ENCODE data around the gene UBTD1. TPM values are rescaled to one million over a fixed set of nuclear protein-coding genes. Genes with fewer than 3 reads are reported as not detected.
A peak's percentile ranks its signal among the peaks of the same experiment; 100 is the strongest.

Gene UBTD1
- total and polyA plus RNA-seq, 4 donors = 26.3 to 70.4 (median 42.9) TPM

- Histone ChIP-seq H3K9me3 (ENCODE audit: control insufficient read depth in 4 of 4, insufficient read depth in 3 of 4, low read length in 3 of 4) (no peaks in the 10 kb centered on the region), H3K36me3 (ENCODE audit: control insufficient read depth in 4 of 4, insufficient read depth in 4 of 4, low read length in 4 of 4) (no peaks in the 10 kb centered on the region), H3K9ac (ENCODE audit: insufficient read depth in 1 of 2, low read length in 2 of 2) (no peak overlapping the region), H3K4me3 (no peak overlapping the region), H3K27me3 (ENCODE audit: control insufficient read depth in 3 of 3, insufficient read depth in 3 of 3, low read length in 2 of 3) (no peaks in the 10 kb centered on the region), H3K27ac (ENCODE audit: low read depth in 1 of 2, low read length in 1 of 2) (peak overlapping the region in 1 of 2 donors; percentile 86), H3K4me1 (ENCODE audit: control insufficient read depth in 5 of 5, insufficient read depth in 5 of 5, low read length in 5 of 5) (peaks cover 9 to 31% (median 16%) of the 10 kb centered on the region in 5 donors)
- ATAC-seq (ENCODE audit: insufficient read depth, low FRiP score) (peak; percentile 23), DNase-seq (peak; percentile 55 to 66 (median 56))
- TF ChIP-seq, protein P1, sequence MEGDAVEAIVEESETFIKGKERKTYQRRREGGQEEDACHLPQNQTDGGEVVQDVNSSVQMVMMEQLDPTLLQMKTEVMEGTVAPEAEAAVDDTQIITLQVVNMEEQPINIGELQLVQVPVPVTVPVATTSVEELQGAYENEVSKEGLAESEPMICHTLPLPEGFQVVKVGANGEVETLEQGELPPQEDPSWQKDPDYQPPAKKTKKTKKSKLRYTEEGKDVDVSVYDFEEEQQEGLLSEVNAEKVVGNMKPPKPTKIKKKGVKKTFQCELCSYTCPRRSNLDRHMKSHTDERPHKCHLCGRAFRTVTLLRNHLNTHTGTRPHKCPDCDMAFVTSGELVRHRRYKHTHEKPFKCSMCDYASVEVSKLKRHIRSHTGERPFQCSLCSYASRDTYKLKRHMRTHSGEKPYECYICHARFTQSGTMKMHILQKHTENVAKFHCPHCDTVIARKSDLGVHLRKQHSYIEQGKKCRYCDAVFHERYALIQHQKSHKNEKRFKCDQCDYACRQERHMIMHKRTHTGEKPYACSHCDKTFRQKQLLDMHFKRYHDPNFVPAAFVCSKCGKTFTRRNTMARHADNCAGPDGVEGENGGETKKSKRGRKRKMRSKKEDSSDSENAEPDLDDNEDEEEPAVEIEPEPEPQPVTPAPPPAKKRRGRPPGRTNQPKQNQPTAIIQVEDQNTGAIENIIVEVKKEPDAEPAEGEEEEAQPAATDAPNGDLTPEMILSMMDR (IDR thresholded peaks at IDR 0.05; ENCODE audit: control extremely low read depth, extremely low read depth) = no peak
- 25 to 38% methylated on average over 10 of the region's 10 CpGs for WGBS, 2 donors
These were observed 19.7 kb downstream of the UBTD1 start for GRCh38 chr10:97518301-97519043.

DNA sequence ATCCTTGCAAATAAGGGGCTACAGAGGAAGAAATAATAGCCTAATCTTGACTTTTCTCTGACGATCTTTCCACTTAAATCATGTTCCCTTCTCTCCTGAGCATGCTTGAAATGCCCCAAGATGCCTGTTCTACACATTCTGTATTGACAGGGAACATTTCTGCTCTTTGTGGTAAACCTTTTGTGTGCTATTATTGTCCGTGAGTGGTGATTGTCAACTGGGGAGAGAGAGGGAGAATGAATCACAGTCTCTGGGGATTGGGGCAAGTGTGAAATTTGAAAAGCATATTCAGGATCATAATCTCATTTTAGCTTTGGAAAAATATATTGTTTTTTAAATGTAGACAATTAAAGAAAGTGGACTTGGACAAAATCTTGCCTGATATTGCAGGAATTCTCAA, 20.6 kb downstream of the UBTD1 start:
- no peaks in the 10 kb centered on the region for H3K9me3 ChIP-seq (ENCODE audit: control insufficient read depth in 4 of 4, insufficient read depth in 3 of 4, low read length in 3 of 4)
- TF ChIP-seq, protein P1 (IDR thresholded peaks at IDR 0.05; ENCODE audit: control extremely low read depth, extremely low read depth) = no peak
- H3K27me3 ChIP-seq (ENCODE audit: control insufficient read depth in 3 of 3, insufficient read depth in 3 of 3, low read length in 2 of 3) = no peaks in the 10 kb centered on the region
- WGBS, 2 donors = 44 to 86% methylated on average over 2 of the region's 2 CpGs
- DNase-seq (no peak), ATAC-seq (ENCODE audit: insufficient read depth, low FRiP score) (no peak)
- no peaks in the 10 kb centered on the region for H3K36me3 ChIP-seq (ENCODE audit: control insufficient read depth in 4 of 4, insufficient read depth in 4 of 4, low read length in 4 of 4)
- peaks cover 9 to 37% (median 16%) of the 10 kb centered on the region in 5 donors for H3K4me1 ChIP-seq (ENCODE audit: control insufficient read depth in 5 of 5, insufficient read depth in 5 of 5, low read length in 5 of 5)
- H3K27ac ChIP-seq (ENCODE audit: low read depth in 1 of 2, low read length in 1 of 2) = no peak overlapping the region
- no peak overlapping the region for H3K4me3 ChIP-seq
- no peak overlapping the region for H3K9ac ChIP-seq (ENCODE audit: insufficient read depth in 1 of 2, low read length in 2 of 2)

DNA sequence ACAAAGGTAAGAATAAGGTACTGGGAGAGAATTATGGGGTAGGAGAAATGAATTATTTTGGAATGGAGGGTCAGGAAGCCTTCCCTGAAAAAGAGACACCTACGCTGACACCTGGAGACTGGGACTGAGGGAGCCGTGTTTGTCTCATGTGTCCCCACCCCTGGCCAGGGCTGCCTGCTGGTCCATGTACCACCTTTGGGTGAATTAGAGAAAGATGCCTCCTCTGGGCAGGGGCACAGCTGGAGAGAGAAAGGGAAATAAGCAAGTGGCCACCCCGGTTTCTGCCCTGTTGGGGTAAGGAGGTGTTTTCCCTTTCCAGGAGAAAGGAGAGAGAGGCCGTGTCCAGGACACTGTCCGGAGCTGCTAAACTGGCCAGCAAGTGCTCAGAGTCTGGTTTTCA, 21.8 kb downstream of the UBTD1 start:
- Histone ChIP-seq H3K9ac (ENCODE audit: insufficient read depth in 1 of 2, low read length in 2 of 2) (peak overlapping the region in 1 of 2 donors; percentile 43), H3K36me3 (ENCODE audit: control insufficient read depth in 4 of 4, insufficient read depth in 4 of 4, low read length in 4 of 4) (no peaks in the 10 kb centered on the region), H3K4me3 (no peak overlapping the region), H3K4me1 (ENCODE audit: control insufficient read depth in 5 of 5, insufficient read depth in 5 of 5, low read length in 5 of 5) (peaks cover 9 to 43% (median 16%) of the 10 kb centered on the region in 5 donors), H3K9me3 (ENCODE audit: control insufficient read depth in 4 of 4, insufficient read depth in 3 of 4, low read length in 3 of 4) (no peaks in the 10 kb centered on the region), H3K27me3 (ENCODE audit: control insufficient read depth in 3 of 3, insufficient read depth in 3 of 3, low read length in 2 of 3) (no peaks in the 10 kb centered on the region), H3K27ac (ENCODE audit: low read depth in 1 of 2, low read length in 1 of 2) (peak overlapping the region in 1 of 2 donors; percentile 84)
- TF ChIP-seq, protein P1 (IDR thresholded peaks at IDR 0.05; ENCODE audit: control extremely low read depth, extremely low read depth) = no peak
- DNase-seq (no peak), ATAC-seq (ENCODE audit: insufficient read depth, low FRiP score) (no peak)
- WGBS, 2 donors = 66 to 89% methylated on average over 5 of the region's 5 CpGs

Data from lung (tissue), 12 donors.